Measurements from ENCODE around the gene MAP3K21. TPM values are rescaled to one million over a fixed set of nuclear protein-coding genes. Genes with fewer than 3 reads are reported as not detected.

MAP3K21 gene
- total and polyA plus RNA-seq, 2 experiments from 2014 or later: 0.70 to 2.9 TPM

DNA sequence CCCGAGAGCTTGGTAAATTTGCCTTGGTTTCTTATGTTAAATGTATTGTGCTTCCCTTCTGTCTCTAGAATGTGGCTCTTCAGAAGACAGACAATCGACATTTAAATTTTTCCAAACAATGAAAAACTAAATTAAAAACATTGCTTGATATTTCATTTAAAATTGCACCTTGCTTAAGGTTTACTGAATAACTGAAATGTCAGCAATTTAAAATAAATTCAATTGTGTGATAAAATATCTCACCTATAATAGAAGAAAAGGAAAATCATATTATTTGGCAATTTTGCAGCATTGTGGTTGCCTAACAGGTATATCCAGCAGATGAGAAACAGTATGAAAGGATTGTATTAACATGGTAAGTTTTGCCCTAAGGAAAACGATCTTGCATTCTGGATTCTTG lies 56.5 kb downstream of the MAP3K21 start:
- no peaks in the 10 kb centered on the region for H3K4me1 ChIP-seq (ENCODE audit: low read depth)
- H3K27ac ChIP-seq: no peak overlapping the region
- no peak for DNase-seq (ENCODE audit: low read depth in 1 of 2, low spot score in 1 of 2)
- TF ChIP-seq, protein P1, sequence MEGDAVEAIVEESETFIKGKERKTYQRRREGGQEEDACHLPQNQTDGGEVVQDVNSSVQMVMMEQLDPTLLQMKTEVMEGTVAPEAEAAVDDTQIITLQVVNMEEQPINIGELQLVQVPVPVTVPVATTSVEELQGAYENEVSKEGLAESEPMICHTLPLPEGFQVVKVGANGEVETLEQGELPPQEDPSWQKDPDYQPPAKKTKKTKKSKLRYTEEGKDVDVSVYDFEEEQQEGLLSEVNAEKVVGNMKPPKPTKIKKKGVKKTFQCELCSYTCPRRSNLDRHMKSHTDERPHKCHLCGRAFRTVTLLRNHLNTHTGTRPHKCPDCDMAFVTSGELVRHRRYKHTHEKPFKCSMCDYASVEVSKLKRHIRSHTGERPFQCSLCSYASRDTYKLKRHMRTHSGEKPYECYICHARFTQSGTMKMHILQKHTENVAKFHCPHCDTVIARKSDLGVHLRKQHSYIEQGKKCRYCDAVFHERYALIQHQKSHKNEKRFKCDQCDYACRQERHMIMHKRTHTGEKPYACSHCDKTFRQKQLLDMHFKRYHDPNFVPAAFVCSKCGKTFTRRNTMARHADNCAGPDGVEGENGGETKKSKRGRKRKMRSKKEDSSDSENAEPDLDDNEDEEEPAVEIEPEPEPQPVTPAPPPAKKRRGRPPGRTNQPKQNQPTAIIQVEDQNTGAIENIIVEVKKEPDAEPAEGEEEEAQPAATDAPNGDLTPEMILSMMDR (IDR thresholded peaks at IDR 0.05; ENCODE audit: low read depth, low read length): no peak
- H3K4me3 ChIP-seq: no peak overlapping the region
- no peaks in the 10 kb centered on the region for H3K36me3 ChIP-seq
- H3K9me3 ChIP-seq (ENCODE audit: low read depth): no peaks in the 10 kb centered on the region
- no peaks in the 10 kb centered on the region for H3K27me3 ChIP-seq

DNA sequence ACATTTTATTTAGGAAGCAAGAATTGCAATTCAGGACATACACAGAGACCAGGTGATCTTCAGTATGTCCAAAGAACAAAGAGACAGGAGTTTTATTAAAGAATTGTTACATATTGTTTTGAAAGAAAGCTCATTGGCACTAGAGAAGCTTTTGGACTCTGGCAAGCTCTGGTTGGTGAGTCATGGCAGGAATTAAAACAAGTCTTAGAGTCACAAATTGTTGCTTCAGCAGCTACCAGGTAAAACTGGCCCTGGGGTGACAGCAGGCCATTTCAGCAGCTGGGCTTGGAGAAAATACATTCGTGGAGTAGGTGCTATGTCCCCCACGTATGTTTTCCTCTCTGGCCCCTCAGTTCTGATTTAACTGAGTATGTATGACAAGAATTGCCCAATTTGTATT lies 58.8 kb downstream of the MAP3K21 start:
- no peak for DNase-seq (ENCODE audit: low read depth in 1 of 2, low spot score in 1 of 2)
- H3K4me3 ChIP-seq: no peak overlapping the region
- H3K9me3 ChIP-seq (ENCODE audit: low read depth): no peaks in the 10 kb centered on the region
- H3K4me1 ChIP-seq (ENCODE audit: low read depth): no peaks in the 10 kb centered on the region
- H3K36me3 ChIP-seq: no peaks in the 10 kb centered on the region
- H3K27ac ChIP-seq: no peak overlapping the region
- TF ChIP-seq, protein P1 (IDR thresholded peaks at IDR 0.05; ENCODE audit: low read depth, low read length): no peak
- H3K27me3 ChIP-seq: no peaks in the 10 kb centered on the region

DNA sequence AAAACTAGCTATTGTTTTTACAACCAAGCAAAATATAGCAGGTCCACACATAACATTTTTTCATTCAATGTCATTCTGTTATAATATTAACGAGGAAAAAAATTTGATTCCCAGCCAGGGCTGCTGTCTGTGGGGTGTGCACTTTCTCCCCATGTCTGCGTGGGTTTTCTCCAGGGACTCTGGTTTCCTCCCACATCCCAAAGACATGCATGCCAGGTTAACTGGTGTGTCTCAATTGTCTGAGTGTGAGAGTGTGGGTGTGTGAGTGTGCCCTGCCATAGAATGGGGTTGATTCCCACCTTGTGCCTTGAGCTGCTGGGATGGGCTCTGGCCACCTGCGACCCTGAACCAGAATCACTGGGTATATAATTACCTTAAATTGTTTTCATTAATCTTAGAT lies 60.1 kb downstream of the MAP3K21 start:
- Histone ChIP-seq H3K27me3 (no peaks in the 10 kb centered on the region), H3K4me3 (no peak overlapping the region), H3K4me1 (ENCODE audit: low read depth) (no peaks in the 10 kb centered on the region), H3K36me3 (no peaks in the 10 kb centered on the region), H3K27ac (no peak overlapping the region), H3K9me3 (ENCODE audit: low read depth) (no peaks in the 10 kb centered on the region)
- DNase-seq (ENCODE audit: low read depth in 1 of 2, low spot score in 1 of 2): no peak
- TF ChIP-seq, protein P1 (IDR thresholded peaks at IDR 0.05; ENCODE audit: low read depth, low read length): no peak

DNA sequence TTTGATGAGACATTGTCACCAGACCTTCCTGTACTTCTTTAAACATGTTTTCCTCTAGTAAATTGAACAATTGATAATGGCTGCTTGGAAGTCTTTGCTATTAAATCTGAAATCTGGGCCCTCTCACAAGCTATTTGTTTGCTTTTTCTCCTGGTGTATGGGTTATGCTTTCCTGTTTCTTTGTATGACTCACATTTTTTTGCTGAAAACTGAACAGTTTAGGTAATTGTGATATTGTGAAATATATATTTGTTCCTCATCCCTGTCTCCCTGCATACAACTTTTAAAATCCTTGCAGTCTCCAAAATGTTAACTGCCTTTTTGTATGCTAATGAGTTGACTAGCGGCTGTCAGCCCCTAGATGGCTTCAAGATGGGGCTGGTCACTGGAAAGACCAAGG lies 61.6 kb downstream of the MAP3K21 start:
- no peak for DNase-seq (ENCODE audit: low read depth in 1 of 2, low spot score in 1 of 2)
- no peak overlapping the region for H3K27ac ChIP-seq
- TF ChIP-seq, protein P1 (IDR thresholded peaks at IDR 0.05; ENCODE audit: low read depth, low read length): no peak
- H3K9me3 ChIP-seq (ENCODE audit: low read depth): no peaks in the 10 kb centered on the region
- H3K4me1 ChIP-seq (ENCODE audit: low read depth): peaks cover 2% of the 10 kb centered on the region
- no peak overlapping the region for H3K4me3 ChIP-seq
- H3K36me3 ChIP-seq: no peaks in the 10 kb centered on the region
- H3K27me3 ChIP-seq: no peaks in the 10 kb centered on the region

DNA sequence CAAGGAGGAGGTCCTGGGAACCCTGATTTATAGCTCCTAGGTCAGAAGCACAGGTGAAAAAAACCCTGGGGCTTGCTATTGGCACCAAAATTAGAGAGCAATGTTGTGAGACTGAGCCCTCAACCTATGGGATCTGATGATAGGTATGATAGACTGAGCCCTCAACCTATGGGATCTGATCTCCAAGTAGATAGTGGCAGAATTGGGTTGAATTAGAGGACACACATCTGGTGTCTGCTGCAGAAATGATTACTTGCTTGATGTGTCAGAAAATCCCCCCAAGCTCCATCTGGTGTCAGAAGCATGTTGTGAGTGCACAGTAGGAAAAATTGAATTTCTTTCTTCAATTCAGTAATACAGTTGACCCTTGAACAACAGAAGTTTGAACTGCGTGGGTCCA lies 62.4 kb downstream of the MAP3K21 start:
- TF ChIP-seq, protein P1 (IDR thresholded peaks at IDR 0.05; ENCODE audit: low read depth, low read length): no peak
- no peak for DNase-seq (ENCODE audit: low read depth in 1 of 2, low spot score in 1 of 2)
- Histone ChIP-seq H3K9me3 (ENCODE audit: low read depth) (no peaks in the 10 kb centered on the region), H3K4me3 (no peak overlapping the region), H3K27ac (no peak overlapping the region), H3K27me3 (no peaks in the 10 kb centered on the region), H3K4me1 (ENCODE audit: low read depth) (peaks cover 3% of the 10 kb centered on the region), H3K36me3 (no peaks in the 10 kb centered on the region)
